HG03460 (cell line): Measurements from ENCODE around the gene RFC2.
A peak's percentile ranks its signal among the peaks of the same experiment; 100 is the strongest.
"Not testable (repeated sequence)": the region's sequence is repeated elsewhere in the genome, so short reads cannot be mapped to it uniquely, and the experiment has no call there.

Source experiments
- ATAC-seq: cut with Tn5 transposase; IDR thresholded peaks from one replicate; pipeline ENCODE4 v1.9.1; 2021; ENCODE audit not compliant: unreplicated experiment

The RFC2 gene

GRCh38 chr7:74252893-74253292 is 1.3 kb downstream of the RFC2 start:
- no peak for ATAC-seq

GRCh38 chr7:74249058-74249457 is 5.1 kb downstream of the RFC2 start:
- not testable (repeated sequence) for ATAC-seq

DNA sequence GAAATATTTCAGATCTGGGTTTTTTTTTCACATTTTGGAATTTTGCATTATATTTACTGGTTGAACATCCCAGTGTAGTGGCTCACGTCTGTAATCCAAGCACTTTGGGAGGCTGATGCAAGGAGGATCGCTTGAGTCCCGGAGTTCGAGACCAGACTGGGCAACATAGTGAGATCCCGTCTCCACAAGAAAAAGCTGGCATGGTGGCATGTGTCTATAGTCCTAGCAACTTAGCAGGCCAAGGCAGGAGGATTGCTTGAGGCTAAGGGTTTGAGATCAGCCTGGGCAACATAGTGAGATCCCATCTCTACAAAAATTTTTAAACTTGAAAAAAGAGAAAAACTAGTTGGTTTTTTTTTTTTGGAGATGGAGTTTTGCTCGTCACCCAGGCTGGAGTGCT is 6.0 kb downstream of the RFC2 start:
- no peak for ATAC-seq

GRCh38 chr7:74246497-74246896 is 7.7 kb downstream of the RFC2 start:
- ATAC-seq = no peak

DNA sequence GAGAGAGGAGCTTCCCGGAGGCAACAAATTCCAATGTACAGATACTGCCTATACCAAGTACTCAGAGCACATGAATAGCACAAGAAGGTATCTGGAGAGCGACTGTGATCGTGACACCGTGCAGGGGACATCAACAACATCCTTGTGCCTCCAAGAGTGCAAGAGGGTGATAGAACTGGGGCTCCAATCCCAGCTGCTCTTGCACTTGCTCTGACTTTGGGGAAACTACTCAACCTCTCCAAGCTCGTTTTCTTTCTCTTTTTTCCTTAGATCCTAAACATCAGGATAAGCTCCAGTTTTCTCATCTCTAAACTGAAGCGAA is 12.1 kb downstream of the RFC2 start:
- ATAC-seq = no peak

GRCh38 chr7:74240482-74240881 is 13.7 kb downstream of the RFC2 start:
- no peak for ATAC-seq

- ATAC-seq = no peak
Measured at GRCh38 chr7:74236284-74236683, 17.9 kb downstream of the RFC2 start.

GRCh38 chr7:74235518-74236268 is 18.5 kb downstream of the RFC2 start:
- no peak for ATAC-seq

DNA sequence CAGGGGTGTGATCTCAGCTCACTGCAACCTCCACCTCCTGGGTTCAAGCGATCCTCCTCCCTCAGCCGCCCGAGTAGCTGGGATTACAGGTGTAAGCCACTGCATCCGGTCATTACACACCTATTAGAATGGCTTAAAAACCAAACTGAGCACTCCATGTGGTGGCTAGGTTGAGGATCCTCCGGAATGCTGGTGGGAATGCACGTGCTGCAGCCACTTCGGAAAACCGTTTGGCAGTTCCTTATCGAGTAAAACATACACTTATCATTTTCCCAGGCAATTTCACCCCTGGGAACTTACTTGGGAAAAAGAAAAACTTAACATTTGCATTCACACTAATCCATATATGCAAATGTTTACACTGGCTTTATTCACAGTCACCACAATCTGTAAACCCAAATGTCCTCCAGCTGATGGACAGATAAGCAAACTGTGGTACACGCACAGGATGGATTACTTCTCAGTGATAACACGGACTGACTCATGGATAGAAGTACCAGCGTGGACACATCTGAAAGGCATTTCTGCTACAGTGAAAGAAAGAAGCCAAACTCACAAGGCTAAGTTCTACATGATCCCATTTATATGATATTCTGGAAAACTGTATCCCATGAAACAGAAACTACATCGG is 20.4 kb downstream of the RFC2 start:
- ATAC-seq = no peak

GRCh38 chr7:74231232-74231590 is 23.0 kb downstream of the RFC2 start:
- ATAC-seq = peak; percentile 66

- ATAC-seq = peak; percentile 10
Measured at GRCh38 chr7:74230446-74231231, 23.6 kb downstream of the RFC2 start.

DNA sequence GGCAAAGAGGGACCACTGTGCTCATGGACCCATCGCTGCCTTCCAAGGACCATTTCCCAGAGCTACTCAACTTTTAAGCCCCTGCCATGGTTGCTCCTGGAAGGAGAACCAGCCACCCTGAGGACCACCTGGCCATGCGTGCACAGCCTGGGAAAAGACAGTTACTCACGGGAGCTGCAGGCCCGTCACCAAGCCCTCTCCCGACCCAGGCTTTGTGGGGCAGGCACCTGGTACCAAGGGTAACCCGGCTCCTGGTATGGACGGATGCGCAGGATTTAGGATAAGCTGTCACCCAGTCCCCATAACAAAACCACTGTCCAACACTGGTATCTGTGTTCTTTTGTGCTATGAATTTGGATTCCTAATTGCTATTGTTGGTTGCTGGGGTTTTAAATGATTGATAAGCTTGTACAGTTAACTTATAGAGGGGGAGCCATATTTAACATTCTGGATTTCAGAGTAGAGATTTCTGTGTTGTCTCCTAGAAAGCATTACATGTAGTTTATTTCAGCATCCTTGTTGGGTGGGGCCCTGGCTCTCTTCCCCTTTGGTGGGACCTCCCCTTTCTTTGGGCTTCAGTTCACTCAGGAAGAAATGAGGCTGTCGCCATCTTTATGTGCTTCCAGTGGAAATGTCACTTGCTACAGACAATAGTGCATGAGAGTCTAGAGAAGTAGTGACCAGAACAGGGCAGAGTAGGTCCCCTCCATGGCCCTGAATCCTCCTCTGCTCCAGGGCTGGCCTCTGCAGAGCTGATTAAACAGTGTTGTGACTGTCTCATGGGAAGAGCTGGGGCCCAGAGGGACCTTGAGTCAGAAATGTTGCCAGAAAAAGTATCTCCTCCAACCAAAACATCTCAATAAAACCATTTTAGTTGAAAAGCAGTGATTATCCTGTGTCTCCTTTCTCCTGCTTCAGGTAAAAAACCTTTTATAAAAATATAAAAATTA is 25.0 kb downstream of the RFC2 start:
- ATAC-seq = no peak

GRCh38 chr7:74226633-74227032 is 27.6 kb downstream of the RFC2 start:
- ATAC-seq = no peak

DNA sequence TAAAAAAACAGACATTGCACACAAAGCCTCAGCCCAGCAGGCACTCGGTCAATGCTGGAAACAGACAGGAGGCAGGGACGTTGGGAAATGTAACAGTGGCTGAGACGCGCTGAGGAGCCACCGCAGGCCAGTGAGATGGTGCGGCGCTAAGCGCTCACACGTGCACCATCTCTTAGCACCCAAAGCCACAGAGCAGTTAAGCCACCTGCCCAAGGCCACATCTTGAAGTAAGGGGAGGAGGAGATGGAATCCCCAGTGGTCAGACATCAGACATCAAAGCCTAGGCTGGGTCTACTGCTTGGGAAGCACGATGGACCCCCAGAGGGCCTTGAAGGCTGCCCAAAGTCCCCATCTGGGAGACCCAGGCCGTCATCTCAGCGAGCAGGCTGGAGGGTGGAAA is 28.8 kb downstream of the RFC2 start:
- no peak for ATAC-seq

DNA sequence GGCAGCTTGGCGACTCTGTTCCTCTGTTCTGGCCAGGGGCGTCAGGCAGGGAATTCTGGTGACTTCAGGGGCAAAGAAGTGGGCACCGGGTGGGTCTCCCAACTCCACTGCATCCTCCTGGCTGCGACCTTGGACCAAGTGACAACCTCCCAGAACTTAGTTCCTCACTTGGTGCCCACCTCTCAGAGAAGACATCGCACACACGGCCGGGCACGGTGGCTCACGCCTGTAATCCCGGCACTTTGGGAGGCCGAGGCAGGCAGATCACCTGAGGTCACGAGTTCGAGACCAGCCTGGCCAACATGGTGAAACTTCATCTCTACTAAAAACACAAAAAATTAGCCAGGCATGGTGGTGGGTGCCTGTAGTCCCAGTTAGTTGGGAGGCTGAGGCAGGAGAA is 29.3 kb downstream of the RFC2 start:
- not testable (repeated sequence) for ATAC-seq

DNA sequence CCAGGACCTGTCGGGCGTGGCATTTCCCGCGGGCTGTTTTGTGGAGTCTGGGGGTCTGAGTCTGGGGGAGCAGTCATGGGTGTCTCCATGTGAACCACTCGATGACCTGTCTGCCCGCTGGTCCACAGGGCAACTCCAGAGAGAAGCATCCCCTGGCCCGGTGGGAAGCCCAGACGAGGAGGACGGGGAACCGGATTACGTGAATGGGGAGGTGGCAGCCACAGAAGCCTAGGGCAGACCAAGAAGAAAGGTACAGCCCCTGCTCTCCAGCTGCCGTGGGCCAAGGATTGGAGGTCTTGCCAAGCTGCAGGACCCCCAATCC is 29.7 kb downstream of the RFC2 start:
- ATAC-seq = no peak

GRCh38 chr7:74223711-74224510 is 30.3 kb downstream of the RFC2 start:
- no peak for ATAC-seq

GRCh38 chr7:74222851-74223710 is 31.1 kb downstream of the RFC2 start:
- no peak for ATAC-seq

- ATAC-seq = no peak
Measured at GRCh38 chr7:74221713-74222112, 32.5 kb downstream of the RFC2 start.

DNA sequence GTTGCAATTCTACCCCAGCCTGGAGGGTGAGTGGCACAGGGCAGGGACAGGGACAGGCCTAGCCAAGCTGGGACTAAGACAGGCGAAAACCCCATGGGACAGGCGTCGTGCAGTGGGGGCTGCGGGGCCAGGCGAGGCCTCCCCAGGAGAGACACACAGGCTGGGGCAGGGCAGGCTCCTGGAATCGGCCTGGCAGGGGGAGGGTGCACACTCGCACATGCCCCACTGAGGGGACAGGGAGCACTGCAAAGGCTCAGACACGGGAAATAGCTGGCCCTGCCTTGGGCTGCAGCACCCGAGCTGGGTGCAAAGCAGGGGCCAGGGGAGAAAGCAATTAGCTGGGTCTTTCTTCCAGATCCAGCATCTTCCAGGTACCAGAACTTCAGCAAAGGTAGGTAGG is 34.0 kb downstream of the RFC2 start:
- ATAC-seq = no peak
